H9 (cell line): ENCODE measurements around the gene TFG. TPM values are rescaled to one million over a fixed set of nuclear protein-coding genes. Genes with fewer than 3 reads are reported as not detected.
"Not testable (repeated sequence)": the region's sequence is repeated elsewhere in the genome, so short reads cannot be mapped to it uniquely, and the experiment has no call there.

Source experiments
- DNase-seq: peaks from one replicate; pipeline ENCODE4 v3.0.0-alpha.2; 2017
- H2AFZ ChIP-seq: one replicate; pipeline ENCODE4 v1.6.1; 2013; ENCODE audit warnings: mild to moderate bottlenecking, low read length, control low read depth, moderate library complexity
- H2AK5ac ChIP-seq: 2 replicates; pipeline ENCODE4 v1.6.1; 2013; ENCODE audit warnings: low read length, control low read depth, mixed read lengths; ENCODE audit not compliant: insufficient read length
- H2BK120ac ChIP-seq: one replicate; pipeline ENCODE4 v1.6.1; 2013; ENCODE audit warnings: low read depth, mild to moderate bottlenecking, low read length, control low read depth, inconsistent platforms; ENCODE audit not compliant: poor library complexity, severe bottlenecking
- H2BK12ac ChIP-seq: 2 replicates; pipeline ENCODE4 v1.6.1; 2013; ENCODE audit warnings: low read length, control low read depth, mixed read lengths, low read depth; ENCODE audit not compliant: insufficient read length
- H2BK15ac ChIP-seq: 2 replicates; pipeline ENCODE4 v1.6.1; 2013; ENCODE audit warnings: low read depth, low read length, control low read depth
- H2BK20ac ChIP-seq: one replicate; pipeline ENCODE4 v1.6.1; 2013; ENCODE audit warnings: low read depth, mild to moderate bottlenecking, low read length, control low read depth, inconsistent platforms; ENCODE audit not compliant: poor library complexity, severe bottlenecking
- H2BK5ac ChIP-seq: 2 replicates; pipeline ENCODE4 v1.6.1; 2013; ENCODE audit warnings: low read length, control low read depth, mixed read lengths; ENCODE audit not compliant: insufficient read length
- H3K14ac ChIP-seq: 2 replicates; pipeline ENCODE4 v1.6.1; 2013; ENCODE audit warnings: low read length, control low read depth; ENCODE audit not compliant: insufficient read depth
- H3K18ac ChIP-seq: 2 replicates; pipeline ENCODE4 v1.6.1; 2013; ENCODE audit warnings: low read depth, mild to moderate bottlenecking, mixed read lengths, low read length, control low read depth; ENCODE audit not compliant: insufficient read length
- H3K23ac ChIP-seq: 2 replicates; pipeline ENCODE4 v1.6.1; 2013; ENCODE audit warnings: low read length, control low read depth, mixed read lengths, low read depth; ENCODE audit not compliant: insufficient read length
- H3K23me2 ChIP-seq: 2 replicates; pipeline ENCODE4 v1.6.1; 2013; ENCODE audit warnings: low read depth, mild to moderate bottlenecking, mixed read lengths, low read length, control low read depth; ENCODE audit not compliant: insufficient read length, poor library complexity, severe bottlenecking
- H3K27ac ChIP-seq: 2 replicates; pipeline ENCODE4 v1.5.1; 2013; ENCODE audit warnings: low read length, control low read depth, mixed read lengths, low read depth; ENCODE audit not compliant: insufficient read length
- H3K27me3 ChIP-seq: 2 replicates; pipeline ENCODE4 v1.6.1; 2013; ENCODE audit warnings: low read length, control low read depth, inconsistent platforms; ENCODE audit not compliant: insufficient read depth
- H3K4ac ChIP-seq: 2 replicates; pipeline ENCODE4 v1.6.1; 2013; ENCODE audit warnings: low read depth, mild to moderate bottlenecking, control low read depth, inconsistent platforms, low read length, moderate library complexity
- H3K4me1 ChIP-seq: 2 replicates; pipeline ENCODE4 v1.6.1; 2013; ENCODE audit warnings: low read length, control low read depth, inconsistent platforms; ENCODE audit not compliant: insufficient read depth
- H3K4me2 ChIP-seq: 2 replicates; pipeline ENCODE4 v1.6.1; 2013; ENCODE audit warnings: low read length, control low read depth, mixed read lengths; ENCODE audit not compliant: insufficient read length, insufficient read depth
- H3K56ac ChIP-seq: 2 replicates; pipeline ENCODE4 v1.6.1; 2013; ENCODE audit warnings: low read depth, mild to moderate bottlenecking, mixed read lengths, low read length, control low read depth; ENCODE audit not compliant: insufficient read length
- H3K79me1 ChIP-seq: 2 replicates; pipeline ENCODE4 v1.6.1; 2013; ENCODE audit warnings: low read depth, mild to moderate bottlenecking, moderate library complexity, low read length, control low read depth, inconsistent platforms; ENCODE audit not compliant: insufficient read depth, poor library complexity, severe bottlenecking
- H3K79me2 ChIP-seq: 2 replicates; pipeline ENCODE4 v1.6.1; 2013; ENCODE audit warnings: low read length, control low read depth, inconsistent platforms; ENCODE audit not compliant: insufficient read depth
- H3K9ac ChIP-seq: 2 replicates; pipeline ENCODE4 v1.6.1; 2013; ENCODE audit warnings: low read length, control low read depth, mixed read lengths; ENCODE audit not compliant: insufficient read length; ENCODE audit errors: extremely low read depth
- H3K9me3 ChIP-seq: one replicate; pipeline ENCODE4 v1.6.1; 2013; ENCODE audit warnings: low read depth, low read length, inconsistent platforms; ENCODE audit not compliant: control insufficient read depth
- H3T11ph ChIP-seq: one replicate; pipeline ENCODE4 v1.6.1; 2013; ENCODE audit warnings: mild to moderate bottlenecking, low read length, control low read depth, inconsistent platforms
- H4K20me1 ChIP-seq: one replicate; pipeline ENCODE4 v1.6.1; 2013; ENCODE audit not compliant: control insufficient read depth, insufficient read length, insufficient read depth
- H4K5ac ChIP-seq: 2 replicates; pipeline ENCODE4 v1.6.1; 2013; ENCODE audit warnings: low read depth, mild to moderate bottlenecking, mixed read lengths, low read length, control low read depth; ENCODE audit not compliant: insufficient read length
- H4K8ac ChIP-seq: replicated peaks from 2 replicates; pipeline ENCODE4 v1.6.1; 2013; ENCODE audit warnings: low read length, control low read depth, mixed read lengths, low read depth; ENCODE audit not compliant: insufficient read length
- H4K91ac ChIP-seq: 2 replicates; pipeline ENCODE4 v1.6.1; 2013; ENCODE audit warnings: low read depth, mild to moderate bottlenecking, moderate library complexity, mixed read lengths, low read length, control low read depth; ENCODE audit not compliant: insufficient read length
- H3K27ac Mint-ChIP-seq, 3 experiments: 2 replicates in 2 of 3; 3 replicates in 1 of 3; pipeline ENCODE4 v1.8.0; 2020 to 2021; ENCODE audit warnings: mixed read lengths in 3 of 3, mild to moderate bottlenecking in 1 of 3, moderate library complexity in 1 of 3
- H3K27me3 Mint-ChIP-seq: 2 replicates; pipeline ENCODE4 v1.8.0; 2021; ENCODE audit warnings: low read depth, mild to moderate bottlenecking, moderate library complexity, mixed read lengths
- H3K36me3 Mint-ChIP-seq, 3 experiments: 2 replicates in 2 of 3; 3 replicates in 1 of 3; pipeline ENCODE4 v1.8.0; 2020 to 2021; ENCODE audit warnings: low read depth in 3 of 3, mixed read lengths in 3 of 3; ENCODE audit not compliant: insufficient read depth in 1 of 3
- H3K4me1 Mint-ChIP-seq, 2 experiments: 2 replicates each; pipeline ENCODE4 v1.8.0; 2020; ENCODE audit warnings: mixed read lengths in 2 of 2
- H3K4me3 Mint-ChIP-seq, 2 experiments: 2 replicates in 1 of 2; 3 replicates in 1 of 2; pipeline ENCODE4 v1.8.0; 2020 to 2021; ENCODE audit warnings: mild to moderate bottlenecking in 2 of 2, mixed read lengths in 2 of 2, moderate library complexity in 1 of 2
- H3K9me3 Mint-ChIP-seq, 2 experiments: 2 replicates in 1 of 2; 3 replicates in 1 of 2; pipeline ENCODE4 v1.8.0; 2020; ENCODE audit warnings: mild to moderate bottlenecking in 2 of 2, mixed read lengths in 2 of 2, moderate library complexity in 1 of 2
- WGBS: extraction: QIAGEN DNeasy Blood & Tissue Kit; methylation state at CpG from one replicate; pipeline ENCODE4 v1.1.7; 2013; ENCODE audit warnings: missing lambda C conversion rate, low lambda C conversion rate, mixed read lengths; ENCODE audit not compliant: insufficient read length; ENCODE audit errors: extremely low coverage; 5-methylcytosine and 5-hydroxymethylcytosine counted together
- total RNA-seq: library from RNA; stranded (reverse); gene quantifications from 2 replicates; pipeline ENCODE4 v1.2.1, GENCODE V29; 2021

Gene TFG
- total RNA-seq, 1 experiment from 2014 or later = 80.7 TPM

GRCh38 chr3:100667316-100667715, 42.0 kb upstream of the TFG start:
- H3K14ac ChIP-seq, H4K20me1 ChIP-seq: not testable (repeated sequence)

DNA sequence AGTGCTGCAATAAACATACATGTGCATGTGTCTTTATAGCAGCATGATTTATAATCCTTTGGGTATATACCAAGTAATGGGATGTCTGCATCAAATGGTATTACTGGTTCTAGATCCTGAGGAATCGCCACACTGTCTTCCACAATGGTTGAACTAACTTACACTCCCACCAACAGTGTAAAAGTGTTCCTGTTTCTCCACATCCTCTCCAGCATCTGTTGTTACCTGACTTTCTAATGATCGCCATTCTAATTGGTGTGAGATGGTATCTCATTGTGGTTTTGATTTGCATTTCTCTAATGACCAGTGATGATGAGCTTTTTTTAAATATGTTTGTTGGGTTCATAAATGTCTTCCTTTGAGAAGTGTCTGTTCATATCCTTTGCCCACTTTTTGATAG, 38.3 kb upstream of the TFG start:
- H2BK12ac ChIP-seq, H3K23ac ChIP-seq, H2BK20ac ChIP-seq, H3K9ac ChIP-seq, H3K27me3 Mint-ChIP-seq, H2AK5ac ChIP-seq, H4K91ac ChIP-seq, H3K9me3 ChIP-seq, H3T11ph ChIP-seq, H3K18ac ChIP-seq, H2BK5ac ChIP-seq, H3K4me1 ChIP-seq, H2BK120ac ChIP-seq, H2BK15ac ChIP-seq, H3K79me2 ChIP-seq, DNase-seq, H3K79me1 ChIP-seq, H3K23me2 ChIP-seq, H3K4me3 Mint-ChIP-seq, H3K56ac ChIP-seq, H4K8ac ChIP-seq, H3K27ac ChIP-seq, H4K20me1 ChIP-seq, H2AFZ ChIP-seq, H4K5ac ChIP-seq, H3K27ac Mint-ChIP-seq, H3K4ac ChIP-seq, H3K27me3 ChIP-seq, H3K14ac ChIP-seq, H3K4me2 ChIP-seq, H3K4me1 Mint-ChIP-seq: not testable (repeated sequence)
- peaks cover 18 to 20% of the 10 kb centered on the region in 2 experiments for H3K9me3 Mint-ChIP-seq
- WGBS = no CpG with 5 or more reads among the region's 2 CpGs
- peaks cover 0 to 19% (median 2%) of the 10 kb centered on the region in 3 experiments; a peak in 3 of 7 replicates for H3K36me3 Mint-ChIP-seq

More at GRCh38 chr3:100667316-100667715, 42.0 kb upstream of the TFG start:
- H3K4me1 ChIP-seq, H2AFZ ChIP-seq, H4K91ac ChIP-seq, H2BK15ac ChIP-seq, H3K56ac ChIP-seq, H3K79me2 ChIP-seq, H2BK5ac ChIP-seq, H3K27ac Mint-ChIP-seq, H3K9ac ChIP-seq, H3K4me3 Mint-ChIP-seq, H2AK5ac ChIP-seq, H3K4ac ChIP-seq, H3K27ac ChIP-seq, H2BK120ac ChIP-seq, H2BK12ac ChIP-seq, H3K23ac ChIP-seq, DNase-seq, H4K5ac ChIP-seq, H3K9me3 ChIP-seq, H3K27me3 Mint-ChIP-seq, H4K8ac ChIP-seq, H3K4me2 ChIP-seq, H3K18ac ChIP-seq, H3K23me2 ChIP-seq, H3K79me1 ChIP-seq, H2BK20ac ChIP-seq, H3K27me3 ChIP-seq, H3T11ph ChIP-seq: not testable (repeated sequence)
- Mint-ChIP-seq H3K4me1 (peaks cover 24 to 29% of the 10 kb centered on the region in 2 experiments), H3K36me3 (peaks cover 0 to 19% (median 2%) of the 10 kb centered on the region in 3 experiments; a peak in 3 of 7 replicates), H3K9me3 (peaks cover 18 to 20% of the 10 kb centered on the region in 2 experiments)
- no CpG with 5 or more reads among the region's 1 CpG for WGBS
